Kidney epithelial cell (primary cell): ENCODE data around the gene YY2. TPM values are rescaled to one million over a fixed set of nuclear protein-coding genes. Genes with fewer than 3 reads are reported as not detected.

ENCODE experiments used
- DNase-seq: peaks from one replicate; pipeline ENCODE4 v3.0.0-alpha.2; 2010; ENCODE audit warnings: low read depth
- H3K27me3 ChIP-seq: 2 replicates; pipeline ENCODE4 v1.6.0; 2011; ENCODE audit warnings: low read length; ENCODE audit not compliant: control insufficient read depth, insufficient read depth
- H3K36me3 ChIP-seq: 2 replicates; pipeline ENCODE4 v1.5.1; 2011; ENCODE audit warnings: low read length; ENCODE audit not compliant: control insufficient read depth, insufficient read depth
- H3K4me3 ChIP-seq: 2 replicates; pipeline ENCODE4 v1.5.1; 2011; ENCODE audit warnings: low read depth, mild to moderate bottlenecking, control low read depth, low read length
- total RNA-seq: library from RNA; depleted of rRNA; stranded (reverse); fragments of >200 nt; gene quantifications from 2 replicates; pipeline ENCODE4 v1.2.3, GENCODE V29; 2015
- TF ChIP-seq, protein P1 (sequence below): IDR thresholded peaks from 2 replicates; pipeline ENCODE4 v1.5.1; 2011; ENCODE audit warnings: mild to moderate bottlenecking, moderate library complexity, low read length, control low read depth, inconsistent platforms; ENCODE audit not compliant: insufficient read depth, poor library complexity, severe bottlenecking

YY2 gene
- total RNA-seq, 1 donor from 2014 or later = 1.8 TPM

DNA sequence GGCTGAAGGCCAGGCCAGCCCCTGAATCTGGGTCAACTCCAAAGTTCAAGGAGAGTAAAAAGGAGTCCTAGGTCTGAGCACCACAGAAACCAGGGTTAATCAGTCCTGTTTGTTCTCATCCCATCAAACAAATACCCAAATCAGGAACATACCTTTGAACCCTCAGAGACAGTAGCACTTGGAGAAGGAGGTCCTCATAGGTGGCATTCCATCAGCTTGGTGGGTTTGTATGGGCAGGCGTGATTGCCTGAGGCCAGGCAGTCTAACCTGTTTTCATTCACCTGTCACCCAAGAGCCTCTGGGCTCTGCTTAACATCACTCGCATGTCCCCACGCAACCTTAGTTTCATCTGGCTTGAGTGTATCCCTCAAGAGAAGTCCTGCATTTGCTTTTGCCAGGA is 33.9 kb upstream of the YY2 start:
- H3K36me3 ChIP-seq = no peaks in the 10 kb centered on the region
- DNase-seq = no peak
- TF ChIP-seq, protein P1, sequence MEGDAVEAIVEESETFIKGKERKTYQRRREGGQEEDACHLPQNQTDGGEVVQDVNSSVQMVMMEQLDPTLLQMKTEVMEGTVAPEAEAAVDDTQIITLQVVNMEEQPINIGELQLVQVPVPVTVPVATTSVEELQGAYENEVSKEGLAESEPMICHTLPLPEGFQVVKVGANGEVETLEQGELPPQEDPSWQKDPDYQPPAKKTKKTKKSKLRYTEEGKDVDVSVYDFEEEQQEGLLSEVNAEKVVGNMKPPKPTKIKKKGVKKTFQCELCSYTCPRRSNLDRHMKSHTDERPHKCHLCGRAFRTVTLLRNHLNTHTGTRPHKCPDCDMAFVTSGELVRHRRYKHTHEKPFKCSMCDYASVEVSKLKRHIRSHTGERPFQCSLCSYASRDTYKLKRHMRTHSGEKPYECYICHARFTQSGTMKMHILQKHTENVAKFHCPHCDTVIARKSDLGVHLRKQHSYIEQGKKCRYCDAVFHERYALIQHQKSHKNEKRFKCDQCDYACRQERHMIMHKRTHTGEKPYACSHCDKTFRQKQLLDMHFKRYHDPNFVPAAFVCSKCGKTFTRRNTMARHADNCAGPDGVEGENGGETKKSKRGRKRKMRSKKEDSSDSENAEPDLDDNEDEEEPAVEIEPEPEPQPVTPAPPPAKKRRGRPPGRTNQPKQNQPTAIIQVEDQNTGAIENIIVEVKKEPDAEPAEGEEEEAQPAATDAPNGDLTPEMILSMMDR = no peak
- no peaks in the 10 kb centered on the region for H3K27me3 ChIP-seq
- no peak overlapping the region for H3K4me3 ChIP-seq

DNA sequence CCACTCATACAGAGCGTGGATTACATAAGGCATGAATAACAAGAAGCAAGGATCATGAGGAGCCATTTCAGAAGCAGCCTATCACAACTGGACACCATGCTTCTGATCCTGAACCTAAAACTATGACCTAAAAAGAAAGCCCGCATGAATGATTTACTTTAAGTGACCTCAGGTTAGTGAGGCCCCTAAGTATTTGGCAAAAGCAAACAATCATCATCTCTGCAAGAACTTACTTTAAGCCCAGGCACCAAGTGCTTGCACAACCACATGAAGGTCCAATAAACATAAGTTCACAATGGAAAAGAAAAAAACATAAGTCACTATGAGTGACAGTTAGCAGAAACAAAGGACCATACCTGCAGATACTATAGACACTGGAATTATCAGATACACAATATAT is 24.3 kb upstream of the YY2 start:
- no peaks in the 10 kb centered on the region for H3K36me3 ChIP-seq
- H3K4me3 ChIP-seq = no peak overlapping the region
- no peak for DNase-seq
- TF ChIP-seq, protein P1 = no peak
- H3K27me3 ChIP-seq = no peaks in the 10 kb centered on the region

DNA sequence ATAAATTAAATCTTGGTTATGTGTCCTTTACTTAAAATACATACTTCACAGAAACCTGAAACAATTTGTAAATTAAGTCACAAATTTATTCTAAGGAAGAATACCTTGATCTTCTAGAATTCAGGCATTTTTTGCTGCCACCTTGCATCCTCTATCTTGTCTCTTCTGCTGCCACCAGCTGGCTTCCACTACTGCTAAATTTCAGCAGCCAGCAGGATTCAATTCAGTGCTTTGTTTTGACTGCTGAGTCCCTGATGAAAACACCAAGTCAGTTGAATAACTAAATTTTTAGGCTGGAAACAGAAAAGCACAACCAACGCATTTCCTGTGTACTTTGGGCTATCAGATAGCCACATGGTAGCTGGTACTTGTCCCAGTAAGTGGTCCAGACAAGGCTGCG is 18.7 kb upstream of the YY2 start:
- TF ChIP-seq, protein P1 = no peak
- no peak for DNase-seq
- no peaks in the 10 kb centered on the region for H3K27me3 ChIP-seq
- H3K4me3 ChIP-seq = no peak overlapping the region
- H3K36me3 ChIP-seq = no peaks in the 10 kb centered on the region

DNA sequence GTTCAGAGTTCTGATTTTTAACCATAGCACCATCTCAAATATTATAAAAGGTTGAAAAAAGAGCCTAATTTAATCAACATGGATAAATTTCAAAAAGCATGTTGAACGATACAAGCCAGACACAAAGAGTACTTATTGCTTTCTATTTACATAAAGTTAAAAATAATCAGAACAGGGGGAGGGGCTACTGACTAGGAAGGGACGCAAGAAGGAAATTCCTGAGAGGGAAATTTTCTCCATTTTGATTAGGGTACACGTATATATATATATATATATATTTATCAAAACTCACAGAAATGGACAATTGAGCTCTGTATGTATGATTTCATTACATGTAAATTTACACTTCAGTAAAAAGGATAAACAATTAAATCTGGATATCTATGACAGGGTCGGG is 16.9 kb upstream of the YY2 start:
- no peaks in the 10 kb centered on the region for H3K36me3 ChIP-seq
- DNase-seq = no peak
- TF ChIP-seq, protein P1 = no peak
- peak overlapping the region; percentile 58 for H3K4me3 ChIP-seq
- H3K27me3 ChIP-seq = no peaks in the 10 kb centered on the region

DNA sequence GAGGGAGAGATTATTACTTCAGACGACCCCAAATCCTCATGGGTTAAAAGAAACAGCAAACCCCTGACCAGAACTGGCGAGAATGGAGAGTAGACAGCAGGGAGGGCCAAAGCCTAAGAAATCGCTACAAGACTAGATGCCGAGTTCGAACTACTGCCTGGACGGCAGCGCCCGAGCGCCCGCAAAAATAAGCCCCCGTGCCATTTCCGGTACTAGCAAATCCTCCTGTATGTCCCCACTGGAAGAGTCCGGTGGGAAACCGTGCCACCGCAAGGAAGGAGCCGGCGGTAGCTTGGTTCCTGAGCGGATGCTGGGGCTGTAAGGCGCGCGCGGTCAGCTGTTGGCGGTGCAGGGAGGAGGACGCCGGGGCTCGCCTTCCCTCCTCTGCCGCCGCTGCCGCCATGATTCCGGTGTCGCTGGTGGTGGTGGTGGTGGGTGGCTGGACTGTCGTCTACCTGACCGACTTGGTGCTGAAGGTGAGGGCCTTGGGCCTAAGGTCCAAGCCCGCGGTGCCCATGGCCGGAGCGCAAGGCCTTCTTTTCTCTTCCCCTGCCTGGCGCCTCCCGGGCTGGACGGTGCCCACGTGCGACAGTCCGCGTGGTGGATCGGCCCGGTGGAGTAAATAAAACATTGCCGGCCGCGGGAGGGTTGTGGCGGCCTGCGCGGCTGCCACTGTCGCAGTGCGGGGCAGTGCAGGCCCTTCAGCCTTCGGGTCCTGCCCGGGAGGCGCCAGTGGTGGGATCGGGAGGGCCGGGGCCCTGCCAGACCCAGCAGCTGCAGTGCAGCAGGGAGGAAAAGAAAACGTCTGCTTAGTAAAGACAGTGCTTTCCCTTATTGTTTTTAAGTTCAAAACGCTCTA is 16.2 kb upstream of the YY2 start, which contains the start of gene MBTPS2:
Gene MBTPS2 (plus strand): TSS at position 284 of the 859 bp plus-strand sequence. CDS start 118 bp downstream, at position 402.
- Histone ChIP-seq H3K36me3 (no peaks in the 10 kb centered on the region), H3K4me3 (peak within 1 kb of the TSS; percentile 58), H3K27me3 (no peaks in the 10 kb centered on the region)
- peak; percentile 50 for DNase-seq
- TF ChIP-seq, protein P1 = peak; percentile 11

DNA sequence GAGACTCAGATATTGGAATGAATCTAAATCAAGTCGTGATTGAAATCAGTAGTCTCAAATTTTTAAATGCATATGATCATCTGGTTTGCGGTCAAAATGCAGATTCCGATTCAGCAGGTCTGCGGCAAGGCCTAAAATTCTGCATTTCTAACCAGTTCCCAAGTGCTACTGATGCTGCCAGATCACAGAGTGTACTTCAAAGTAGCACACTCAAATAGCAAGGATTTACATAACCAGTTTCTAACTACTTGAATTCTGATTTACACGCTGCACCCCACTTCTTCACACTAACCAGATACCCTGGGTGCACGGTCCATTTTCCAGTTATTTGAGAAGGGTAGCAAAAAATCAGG is 15.6 kb upstream of the YY2 start:
- TF ChIP-seq, protein P1 = no peak
- H3K36me3 ChIP-seq = no peaks in the 10 kb centered on the region
- peak overlapping the region; percentile 58 for H3K4me3 ChIP-seq
- no peaks in the 10 kb centered on the region for H3K27me3 ChIP-seq
- no peak for DNase-seq
